Activated B cell treated with CpG ODN at 0.5 μM for 24 hours (primary cell): ENCODE results near the gene SIRT7. TPM values are rescaled to one million over a fixed set of nuclear protein-coding genes. Genes with fewer than 3 reads are reported as not detected.

Experiments
- ATAC-seq: fragments of 200-7000 bp; cut with Tn5 transposase; one replicate; pipeline ENCODE4 v1.10.0; 2021; ENCODE audit warnings: low read depth, mild to moderate bottlenecking, moderate library complexity
- CTCF ChIA-PET: fragments of 350-600 bp; sonication (Branson Sonifier 250); formaldehyde crosslinking; loops from one replicate; lab custom pipeline; 2021; ENCODE audit warnings: antibody characterized with exemption; lab: Charles Lee
- POLR2A ChIA-PET: fragments of 350-600 bp; sonication (Branson Sonifier 250); formaldehyde crosslinking; loops from one replicate; lab custom pipeline; 2021; ENCODE audit warnings: antibody characterized with exemption; lab: Charles Lee
- DNase-seq: peaks from one replicate; pipeline ENCODE4 v3.0.0; 2022
- H3K27ac Mint-ChIP-seq: one replicate; pipeline ENCODE4 v1.8.0; 2020; ENCODE audit warnings: mixed read lengths
- H3K27me3 Mint-ChIP-seq: one replicate; pipeline ENCODE4 v1.8.0; 2021; ENCODE audit warnings: mixed read lengths
- H3K36me3 Mint-ChIP-seq: one replicate; pipeline ENCODE4 v1.8.0; 2021; ENCODE audit warnings: low read depth, mixed read lengths
- H3K4me1 Mint-ChIP-seq: one replicate; pipeline ENCODE4 v1.8.0; 2021; ENCODE audit warnings: mixed read lengths
- H3K4me3 Mint-ChIP-seq: one replicate; pipeline ENCODE4 v1.8.0; 2020; ENCODE audit warnings: mild to moderate bottlenecking, mixed read lengths
- H3K9me3 Mint-ChIP-seq: one replicate; pipeline ENCODE4 v1.8.0; 2020; ENCODE audit warnings: mixed read lengths
- CTCF ChIP-seq: fragments of 200-600 bp; IDR thresholded peaks from one replicate; pipeline ENCODE4 v1.8.0; 2022; ENCODE audit warnings: antibody characterized with exemption, mild to moderate bottlenecking
- intact Hi-C: fragments of 100-400 bp; cut with micrococcal nuclease; formaldehyde crosslinking; loops from one replicate; pipeline ENCODE4 v1.15.1; 2024
- total RNA-seq: library from RNA; stranded (reverse); gene quantifications from 2 replicates; pipeline ENCODE4 v1.2.3, GENCODE V29; 2022

The SIRT7 gene
- total RNA-seq, 1 donor from 2014 or later, result 66.4 TPM

- no peak for TF ChIP-seq CTCF
- H3K9me3 Mint-ChIP-seq, result no peaks in the 10 kb centered on the region
- no peaks in the 10 kb centered on the region for H3K27me3 Mint-ChIP-seq
- CTCF ChIA-PET, result interaction anchor here (1.5 kb wide), 1 partner anchor 45 kb away, joined by 3 read pairs; no protein-coding TSS in a partner anchor
- H3K4me3 Mint-ChIP-seq, result no peak overlapping the region
- POLR2A ChIA-PET, result no interaction called here
- peaks cover 49% of the 10 kb centered on the region for H3K36me3 Mint-ChIP-seq
- no peak for DNase-seq
- H3K27ac Mint-ChIP-seq, result no peak overlapping the region
- peaks cover 34% of the 10 kb centered on the region for H3K4me1 Mint-ChIP-seq
- ATAC-seq, result no peak
- intact Hi-C loops, result no loop called here
These were observed 3.7 kb downstream of the SIRT7 start for GRCh38 chr17:81914103-81914850.

DNA sequence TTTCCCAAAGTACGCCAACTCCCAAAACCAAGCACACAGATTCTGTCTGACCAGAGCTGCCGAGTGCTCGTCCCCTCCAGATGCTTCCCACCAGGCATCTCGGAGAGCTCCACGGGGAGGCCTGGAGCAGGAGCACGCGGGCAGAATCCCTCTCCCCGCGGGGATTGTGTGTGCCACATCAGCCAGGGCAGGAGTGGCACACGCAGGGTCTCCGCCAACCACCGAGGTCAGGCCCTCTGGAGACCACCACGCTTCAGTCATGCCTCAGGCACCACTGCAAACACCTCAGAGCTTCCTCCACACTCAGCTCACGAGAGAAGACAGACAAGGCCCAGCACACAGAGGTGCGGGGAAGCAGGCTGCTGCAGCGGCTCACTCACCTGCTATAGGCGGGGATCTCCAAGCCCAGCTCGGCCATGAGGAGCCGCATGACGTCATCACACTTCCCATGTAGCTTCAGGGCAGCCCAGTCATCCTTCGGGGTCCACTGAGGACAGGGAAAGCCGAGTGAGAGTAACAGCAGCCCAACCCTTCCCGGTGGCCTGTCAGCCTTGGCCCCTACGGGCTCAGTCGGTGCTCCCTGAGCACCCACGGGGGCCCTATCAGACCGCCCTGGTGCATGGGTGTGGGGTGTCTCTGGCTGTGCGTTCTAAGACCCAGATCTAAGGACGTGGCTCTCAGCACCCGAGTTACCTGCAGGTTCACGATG lies 4.4 kb downstream of the SIRT7 start:
- H3K4me1 Mint-ChIP-seq, result peaks cover 31% of the 10 kb centered on the region

GRCh38 chr17:81912441-81913309 lies 5.3 kb downstream of the SIRT7 start:
- no peak for ATAC-seq
- H3K4me3 Mint-ChIP-seq, result peak overlapping the region; percentile 44
- no peak overlapping the region for H3K27ac Mint-ChIP-seq
- CTCF ChIA-PET, result no interaction called here
- no peak for TF ChIP-seq CTCF
- no peaks in the 10 kb centered on the region for H3K27me3 Mint-ChIP-seq
- peaks cover 55% of the 10 kb centered on the region for H3K36me3 Mint-ChIP-seq
- H3K9me3 Mint-ChIP-seq, result no peaks in the 10 kb centered on the region
- POLR2A ChIA-PET, result interaction anchor here (0.7 kb wide), 1 partner anchor 14 kb away, joined by 3 read pairs; no protein-coding TSS in a partner anchor
- peaks cover 24% of the 10 kb centered on the region for H3K4me1 Mint-ChIP-seq
- no peak for DNase-seq
- intact Hi-C loops, result no loop called here

More for the DNA sequence above, 4.4 kb downstream of the SIRT7 start:
- H3K4me3 Mint-ChIP-seq, result peak overlapping the region; percentile 33
- no peak for ATAC-seq
- no peak for DNase-seq
- no peaks in the 10 kb centered on the region for H3K27me3 Mint-ChIP-seq
- H3K27ac Mint-ChIP-seq, result no peak overlapping the region
- peaks cover 49% of the 10 kb centered on the region for H3K36me3 Mint-ChIP-seq
- H3K9me3 Mint-ChIP-seq, result no peaks in the 10 kb centered on the region
- TF ChIP-seq CTCF, result no peak
- intact Hi-C loops, result no loop called here
- CTCF ChIA-PET, result no interaction called here
- POLR2A ChIA-PET, result no interaction called here

DNA sequence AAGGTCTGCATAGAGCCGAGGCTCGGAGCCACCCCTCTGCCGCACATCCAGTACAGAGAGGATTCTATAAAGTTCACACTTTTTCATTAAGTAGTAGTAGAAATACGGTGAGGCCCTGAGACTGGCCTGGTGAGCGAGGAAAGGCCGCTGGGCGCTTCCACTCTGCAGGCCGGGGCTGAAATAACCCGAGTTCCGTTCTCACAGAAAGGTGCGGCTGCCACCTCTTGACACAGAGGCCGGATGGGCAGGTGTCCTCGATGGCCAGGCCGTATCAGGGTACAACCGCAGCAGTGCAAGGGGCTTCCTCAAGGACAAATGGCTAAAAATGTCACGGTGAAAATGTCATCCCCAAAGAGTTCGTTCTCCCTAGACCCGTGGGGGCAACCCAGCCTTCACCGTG lies 6.0 kb downstream of the SIRT7 start:
- H3K36me3 Mint-ChIP-seq, result peaks cover 55% of the 10 kb centered on the region
- DNase-seq (no peak), ATAC-seq (no peak)
- no peak for TF ChIP-seq CTCF
- intact Hi-C loops, result loop anchor here (1.0 kb wide), 2 partner anchors 14 to 21 kb away; partner anchors contain the start of genes ALYREF and ANAPC11
- ChIA-PET POLR2A (interaction anchor here (0.7 kb wide), 1 partner anchor 15 kb away, joined by 3 read pairs; no protein-coding TSS in a partner anchor), CTCF (no interaction called here)
- peak overlapping the region; percentile 58 for H3K4me3 Mint-ChIP-seq
- H3K4me1 Mint-ChIP-seq, result peaks cover 18% of the 10 kb centered on the region
- H3K9me3 Mint-ChIP-seq, result no peaks in the 10 kb centered on the region
- peak overlapping the region; percentile 65 for H3K27ac Mint-ChIP-seq
- no peaks in the 10 kb centered on the region for H3K27me3 Mint-ChIP-seq
